ENCODE measurements around the gene RAB26. TPM values are rescaled to one million over a fixed set of nuclear protein-coding genes. Genes with fewer than 3 reads are reported as not detected.

RAB26 gene
- total and polyA plus RNA-seq, 9 donors = 0.12 to 0.80 (median 0.35) TPM; not detected in 5

DNA sequence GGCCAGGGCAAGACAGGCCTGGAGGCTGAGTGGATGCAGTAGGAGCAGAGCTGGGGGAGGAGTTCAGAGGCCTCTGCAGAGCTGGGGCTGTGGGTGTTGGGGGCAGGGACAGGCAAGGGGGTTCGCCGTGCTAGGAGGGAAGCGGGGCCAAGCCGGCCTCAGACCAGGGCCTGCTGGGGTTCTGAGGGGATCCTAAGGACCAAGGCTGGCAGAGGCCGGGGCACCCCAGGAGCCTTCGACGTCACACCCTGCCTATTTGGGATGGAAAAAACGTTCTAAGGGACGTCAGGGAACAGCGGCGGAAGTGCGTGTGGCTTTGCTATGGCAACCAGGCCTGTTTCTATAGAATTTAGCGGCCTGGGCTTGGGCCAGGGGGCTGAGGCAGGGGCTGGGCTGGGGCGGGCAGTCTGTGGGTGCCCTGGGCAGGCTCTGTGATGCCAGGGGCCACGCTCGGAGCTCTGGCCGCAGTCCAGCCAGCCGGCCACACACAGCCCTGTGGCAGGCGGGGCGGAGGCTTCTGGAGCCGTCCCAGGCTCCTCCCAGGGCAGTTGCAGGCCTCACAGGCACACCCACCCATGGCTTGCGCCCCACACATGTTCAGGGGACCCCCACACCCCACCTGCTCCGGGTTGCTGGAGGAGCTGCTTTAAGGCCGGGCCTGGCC is 10.9 kb downstream of the RAB26 start:
- Histone ChIP-seq H3K36me3 (no peaks in the 10 kb centered on the region), H3K4me1 (ENCODE audit: insufficient read depth) (peaks cover 17% of the 10 kb centered on the region), H3K4me3 (peak overlapping the region; percentile 30), H3K27ac (peak overlapping the region; percentile 28 to 39), H3K27me3 (no peaks in the 10 kb centered on the region), H3K9me3 (no peaks in the 10 kb centered on the region)
- WGBS, 3 donors = 36 to 44% (median 37%) methylated on average over 22 to 24 of the region's 24 CpGs
- intact Hi-C loops (cut with DNase I) = loop anchor here in 1 of 4 donors (10.0 kb wide), 1 partner anchor 95 kb away; the partner anchor contains the start of gene ECI1
- DNase-seq = peak in 4 of 5 donors; percentile 63 to 70 (median 67)
- TF ChIP-seq, protein P1, sequence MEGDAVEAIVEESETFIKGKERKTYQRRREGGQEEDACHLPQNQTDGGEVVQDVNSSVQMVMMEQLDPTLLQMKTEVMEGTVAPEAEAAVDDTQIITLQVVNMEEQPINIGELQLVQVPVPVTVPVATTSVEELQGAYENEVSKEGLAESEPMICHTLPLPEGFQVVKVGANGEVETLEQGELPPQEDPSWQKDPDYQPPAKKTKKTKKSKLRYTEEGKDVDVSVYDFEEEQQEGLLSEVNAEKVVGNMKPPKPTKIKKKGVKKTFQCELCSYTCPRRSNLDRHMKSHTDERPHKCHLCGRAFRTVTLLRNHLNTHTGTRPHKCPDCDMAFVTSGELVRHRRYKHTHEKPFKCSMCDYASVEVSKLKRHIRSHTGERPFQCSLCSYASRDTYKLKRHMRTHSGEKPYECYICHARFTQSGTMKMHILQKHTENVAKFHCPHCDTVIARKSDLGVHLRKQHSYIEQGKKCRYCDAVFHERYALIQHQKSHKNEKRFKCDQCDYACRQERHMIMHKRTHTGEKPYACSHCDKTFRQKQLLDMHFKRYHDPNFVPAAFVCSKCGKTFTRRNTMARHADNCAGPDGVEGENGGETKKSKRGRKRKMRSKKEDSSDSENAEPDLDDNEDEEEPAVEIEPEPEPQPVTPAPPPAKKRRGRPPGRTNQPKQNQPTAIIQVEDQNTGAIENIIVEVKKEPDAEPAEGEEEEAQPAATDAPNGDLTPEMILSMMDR (IDR thresholded peaks at IDR 0.05) = no peak
- TF ChIP-seq EP300 (IDR thresholded peaks at IDR 0.05) (no peak), POLR2A (IDR thresholded peaks at IDR 0.05) (no peak)

DNA sequence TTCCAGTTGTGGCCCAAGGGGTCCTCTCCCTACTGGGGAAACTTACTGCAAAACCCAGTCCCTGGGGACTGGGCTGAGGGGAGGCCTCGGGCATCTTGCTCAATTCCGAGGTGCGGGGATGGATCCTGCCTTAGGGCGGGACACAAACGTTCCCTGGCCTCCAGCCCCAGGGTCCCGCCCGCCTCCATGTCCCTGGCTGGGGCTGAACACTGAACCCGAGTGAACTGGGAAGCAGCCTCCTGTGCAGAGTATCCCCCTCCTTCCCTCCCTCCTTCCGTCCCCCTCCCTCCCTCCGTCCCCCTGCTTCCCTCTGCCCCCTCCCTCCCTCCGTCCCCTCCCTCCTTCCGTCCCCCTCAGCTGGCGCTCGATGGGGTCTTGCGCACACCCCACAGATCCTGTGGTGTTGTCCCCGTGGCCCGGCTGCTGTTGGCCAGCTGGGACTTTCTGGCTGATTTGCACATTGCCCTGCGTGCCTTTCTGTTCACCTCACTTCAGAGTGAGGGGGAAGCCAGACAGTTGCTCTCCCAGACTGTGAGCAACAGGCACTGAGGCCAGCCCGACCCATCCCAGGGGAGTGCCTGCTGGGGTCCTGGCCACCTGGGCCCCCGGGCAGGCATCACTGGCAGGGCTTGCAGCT is 12.6 kb downstream of the RAB26 start:
- Histone ChIP-seq H3K4me3 (no peak overlapping the region), H3K27me3 (no peaks in the 10 kb centered on the region), H3K4me1 (ENCODE audit: insufficient read depth) (peaks cover 17% of the 10 kb centered on the region), H3K9me3 (no peaks in the 10 kb centered on the region), H3K36me3 (no peaks in the 10 kb centered on the region), H3K27ac (peak overlapping the region; percentile 16 to 30)
- DNase-seq = peak in 2 of 5 donors; percentile 53 to 70
- WGBS, 3 donors = 30 to 36% (median 30%) methylated on average over 18 to 20 of the region's 20 CpGs
- TF ChIP-seq EP300 (IDR thresholded peaks at IDR 0.05) = no peak
- TF ChIP-seq, protein P1 (IDR thresholded peaks at IDR 0.05) = no peak
- TF ChIP-seq POLR2A (IDR thresholded peaks at IDR 0.05) = no peak
- intact Hi-C loops (cut with DNase I) = no loop called here

DNA sequence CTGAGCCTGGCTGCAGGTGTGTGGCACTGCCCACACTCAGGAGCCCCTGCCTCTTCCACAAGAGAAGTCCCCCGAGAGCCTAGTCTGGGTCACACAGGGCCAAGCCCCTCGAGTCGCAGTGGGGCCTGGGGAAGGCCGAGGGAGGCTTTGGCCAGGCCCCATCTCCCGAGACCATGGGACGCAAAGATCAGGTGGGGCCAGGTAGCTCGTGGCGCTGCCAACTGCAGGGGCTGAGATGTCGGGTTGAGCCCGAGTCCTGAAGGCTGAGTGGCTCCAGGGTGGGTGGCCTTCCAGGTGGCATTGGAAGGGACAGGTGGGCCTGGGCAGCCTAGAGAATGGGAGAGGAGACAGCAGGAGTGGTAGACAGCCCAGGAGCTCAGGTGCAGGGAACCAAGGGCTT is 13.5 kb downstream of the RAB26 start:
- Histone ChIP-seq H3K27ac (peak overlapping the region in 1 of 2 donors; percentile 37), H3K36me3 (no peaks in the 10 kb centered on the region), H3K4me1 (ENCODE audit: insufficient read depth) (peaks cover 17% of the 10 kb centered on the region), H3K4me3 (no peak overlapping the region), H3K27me3 (no peaks in the 10 kb centered on the region), H3K9me3 (no peaks in the 10 kb centered on the region)
- TF ChIP-seq POLR2A (IDR thresholded peaks at IDR 0.05) (no peak), EP300 (IDR thresholded peaks at IDR 0.05) (no peak)
- TF ChIP-seq, protein P1 (IDR thresholded peaks at IDR 0.05) = no peak
- 89 to 100% (median 91%) methylated on average over 10 of the region's 10 CpGs for WGBS, 3 donors
- no peak for DNase-seq
- intact Hi-C loops (cut with DNase I) = no loop called here

DNA sequence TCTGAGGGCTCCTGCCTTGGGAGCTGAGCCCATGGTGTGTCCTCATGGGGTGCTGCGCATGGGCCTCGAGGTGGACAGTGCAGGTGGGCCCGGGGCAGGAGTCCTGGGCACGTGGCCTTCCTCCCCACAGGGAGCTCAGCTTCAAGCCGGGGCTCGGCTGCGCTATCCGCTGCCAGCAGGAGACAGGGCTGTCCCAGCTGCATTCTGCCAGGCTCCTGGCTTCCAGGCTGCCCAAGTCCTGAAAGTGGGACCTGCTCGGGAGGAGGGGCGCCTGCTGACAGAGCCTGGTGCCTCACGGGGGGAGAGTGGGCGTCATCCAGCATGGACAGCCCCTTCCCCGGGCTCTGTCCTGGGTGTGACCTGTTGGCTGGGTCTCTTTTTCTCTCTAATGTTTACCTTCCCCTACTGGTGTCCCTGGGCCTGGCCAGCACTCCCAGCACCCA is 14.3 kb downstream of the RAB26 start:
- no peak overlapping the region for H3K4me3 ChIP-seq
- intact Hi-C loops (cut with DNase I) = no loop called here
- H3K27me3 ChIP-seq = no peaks in the 10 kb centered on the region
- no peaks in the 10 kb centered on the region for H3K9me3 ChIP-seq
- no peak for DNase-seq
- peaks cover 16% of the 10 kb centered on the region for H3K4me1 ChIP-seq (ENCODE audit: insufficient read depth)
- no peaks in the 10 kb centered on the region for H3K36me3 ChIP-seq
- H3K27ac ChIP-seq = no peak overlapping the region
- TF ChIP-seq EP300 (IDR thresholded peaks at IDR 0.05) = no peak
- TF ChIP-seq POLR2A (IDR thresholded peaks at IDR 0.05) = no peak
- TF ChIP-seq, protein P1 (IDR thresholded peaks at IDR 0.05) = no peak
- WGBS, 3 donors = 88 to 91% (median 89%) methylated on average over 13 of the region's 13 CpGs

All from ovary (tissue), 9 donors.